Endodermal cell (in vitro differentiated cells): ENCODE measurements around the gene INTS3. TPM values are rescaled to one million over a fixed set of nuclear protein-coding genes. Genes with fewer than 3 reads are reported as not detected.
"Not testable (repeated sequence)": the region's sequence is repeated elsewhere in the genome, so short reads cannot be mapped to it uniquely, and the experiment has no call there.

Experiments
- DNase-seq: peaks from one replicate; pipeline ENCODE4 v3.0.0-alpha.2; 2017
- H3K27ac ChIP-seq: 2 replicates; pipeline ENCODE4 v1.5.1; 2013; ENCODE audit warnings: mild to moderate bottlenecking, low read depth, low read length, moderate library complexity
- H3K27me3 ChIP-seq: 2 replicates; pipeline ENCODE4 v1.6.1; 2013; ENCODE audit warnings: mild to moderate bottlenecking, low read length, moderate library complexity; ENCODE audit not compliant: insufficient read depth, control insufficient read depth, poor library complexity, severe bottlenecking
- H3K36me3 ChIP-seq: 2 replicates; pipeline ENCODE4 v1.7.0; 2013; ENCODE audit warnings: mild to moderate bottlenecking, low read length, moderate library complexity; ENCODE audit not compliant: control insufficient read depth, insufficient read depth
- H3K4me1 ChIP-seq: one replicate; pipeline ENCODE4 v1.7.0; 2013; ENCODE audit warnings: low read length; ENCODE audit not compliant: control insufficient read depth, insufficient read depth
- H3K4me3 ChIP-seq: 2 replicates; pipeline ENCODE4 v1.5.1; 2013; ENCODE audit warnings: mild to moderate bottlenecking, low read length, moderate library complexity
- H3K9ac ChIP-seq: 2 replicates; pipeline ENCODE4 v1.6.1; 2013; ENCODE audit warnings: mild to moderate bottlenecking, low read length, moderate library complexity; ENCODE audit not compliant: poor library complexity, severe bottlenecking; ENCODE audit errors: extremely low read depth
- H3K9me3 ChIP-seq: 2 replicates; pipeline ENCODE4 v1.6.1; 2013; ENCODE audit warnings: mild to moderate bottlenecking, low read length, moderate library complexity; ENCODE audit not compliant: control insufficient read depth
- H3K27ac Mint-ChIP-seq: 2 replicates; pipeline ENCODE4 v1.8.0; 2020; ENCODE audit warnings: mixed read lengths
- H3K27me3 Mint-ChIP-seq: 2 replicates; pipeline ENCODE4 v1.8.0; 2021; ENCODE audit warnings: mild to moderate bottlenecking, mixed read lengths; ENCODE audit not compliant: insufficient read depth
- H3K36me3 Mint-ChIP-seq: 2 replicates; pipeline ENCODE4 v1.8.0; 2020; ENCODE audit warnings: low read depth, mixed read lengths
- H3K4me1 Mint-ChIP-seq: 2 replicates; pipeline ENCODE4 v1.8.0; 2020; ENCODE audit warnings: mixed read lengths
- H3K4me3 Mint-ChIP-seq: 2 replicates; pipeline ENCODE4 v1.8.0; 2020; ENCODE audit warnings: mild to moderate bottlenecking, moderate library complexity, mixed read lengths
- H3K9me3 Mint-ChIP-seq: 2 replicates; pipeline ENCODE4 v1.8.0; 2020; ENCODE audit warnings: mild to moderate bottlenecking, mixed read lengths
- CTCF ChIP-seq: fragments of 200-600 bp; sonication (generic); conservative IDR thresholded peaks from 2 replicates; pipeline ENCODE4 v1.5.0; 2021; ENCODE audit warnings: antibody characterized with exemption, mild to moderate bottlenecking
- whole genome bisulfite sequencing, 2 experiments: methylation state at CpG; one replicate each; pipeline versions ENCODE4 v1.1.5 to v1.1.7; 2013; ENCODE audit warnings: missing lambda C conversion rate in 2 of 2, mixed read lengths in 1 of 2; ENCODE audit not compliant: insufficient coverage in 1 of 2, insufficient read length in 1 of 2; 5-methylcytosine and 5-hydroxymethylcytosine counted together
- total RNA-seq, 2 donors: library from RNA; stranded (reverse); fragmentation: NEBNext Ultra II Directional in 1 of 2; extraction: Animal tissue kit (Norgen Biotek cat#: 25700) in 1 of 2; gene quantifications; 2 replicates in 1 of 2; 3 replicates in 1 of 2; pipeline ENCODE4 v1.2.1, GENCODE V29; 2021

The INTS3 gene
- total RNA-seq, 2 donors from 2014 or later: 94.4 to 117 TPM

GRCh38 chr1:153779781-153780541 lies 52.1 kb downstream of the INTS3 start:
- Mint-ChIP-seq H3K27me3 (no peaks in the 10 kb centered on the region), H3K27ac (no peak overlapping the region), H3K36me3 (peaks cover 20% of the 10 kb centered on the region), H3K4me3 (no peak overlapping the region), H3K9me3 (no peaks in the 10 kb centered on the region), H3K4me1 (peaks cover 19% of the 10 kb centered on the region)
- H3K27ac ChIP-seq: no peak overlapping the region
- no peak for TF ChIP-seq CTCF
- 94% methylated on average over 12 to 17 of the region's 17 CpGs for WGBS, 2 experiments
- H3K4me1 ChIP-seq: peaks cover 5% of the 10 kb centered on the region
- no peak overlapping the region for H3K9ac ChIP-seq
- no peak for DNase-seq
- no peaks in the 10 kb centered on the region for H3K9me3 ChIP-seq
- peaks cover 7% of the 10 kb centered on the region for H3K36me3 ChIP-seq
- H3K4me3 ChIP-seq: no peak overlapping the region
- no peaks in the 10 kb centered on the region for H3K27me3 ChIP-seq

GRCh38 chr1:153780551-153780950 lies 52.7 kb downstream of the INTS3 start:
- Mint-ChIP-seq H3K27ac (no peak overlapping the region), H3K9me3 (no peaks in the 10 kb centered on the region), H3K27me3 (no peaks in the 10 kb centered on the region), H3K4me3 (no peak overlapping the region), H3K4me1 (peaks cover 22% of the 10 kb centered on the region), H3K36me3 (peaks cover 20% of the 10 kb centered on the region)
- WGBS, 2 experiments: 81 to 92% methylated on average over 3 to 4 of the region's 4 CpGs
- no peak overlapping the region for H3K4me3 ChIP-seq
- H3K27ac ChIP-seq: no peak overlapping the region
- DNase-seq: no peak
- no peaks in the 10 kb centered on the region for H3K9me3 ChIP-seq
- peaks cover 5% of the 10 kb centered on the region for H3K4me1 ChIP-seq
- H3K9ac ChIP-seq: no peak overlapping the region
- no peak for TF ChIP-seq CTCF
- no peaks in the 10 kb centered on the region for H3K27me3 ChIP-seq
- H3K36me3 ChIP-seq: peaks cover 7% of the 10 kb centered on the region

GRCh38 chr1:153782648-153783047 lies 54.8 kb downstream of the INTS3 start:
- H3K27me3 Mint-ChIP-seq, H3K27me3 ChIP-seq, H3K4me1 ChIP-seq, H3K27ac ChIP-seq, H3K27ac Mint-ChIP-seq, H3K9me3 Mint-ChIP-seq, DNase-seq, H3K9me3 ChIP-seq, H3K36me3 ChIP-seq: not testable (repeated sequence)
- WGBS, 2 experiments: 91 to 98% methylated on average over 8 of the region's 8 CpGs
- Histone ChIP-seq H3K9ac (peak overlapping the region; percentile 61), H3K4me3 (peak overlapping the region; percentile 78)
- Mint-ChIP-seq H3K4me3 (peak overlapping the region; percentile 67), H3K36me3 (peaks cover 19% of the 10 kb centered on the region), H3K4me1 (peaks cover 11% of the 10 kb centered on the region)
